Measurements from ENCODE around the gene ACAN. TPM values are rescaled to one million over a fixed set of nuclear protein-coding genes. Genes with fewer than 3 reads are reported as not detected.

ACAN gene
- total RNA-seq, 1 experiment from 2014 or later = 0.50 TPM

DNA sequence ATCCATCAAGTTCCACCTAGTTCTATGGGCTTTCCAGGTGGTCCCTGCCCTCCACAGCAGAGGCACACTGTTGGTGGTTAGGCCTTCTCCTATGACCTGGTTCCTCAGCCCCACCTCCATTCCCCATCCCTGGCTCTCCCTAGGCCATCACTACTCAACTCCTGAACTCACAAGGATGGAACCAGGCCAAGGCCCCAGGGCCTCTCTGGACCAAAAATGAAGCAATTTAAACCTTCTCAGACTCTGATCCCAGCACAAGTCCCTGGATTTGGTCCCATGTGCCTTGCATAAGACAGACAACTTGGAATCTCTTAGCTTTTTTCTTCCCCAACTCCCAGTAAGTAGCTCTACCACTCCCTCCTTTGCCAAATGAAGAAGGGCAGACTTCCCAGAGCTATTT, 14.4 kb upstream of the ACAN start:
- DNase-seq = no peak
- no peak overlapping the region for H4K91ac ChIP-seq (ENCODE audit: insufficient read length, low read depth, low read length)
- H3K36me3 Mint-ChIP-seq (ENCODE audit: insufficient read depth in 1 of 3, low read depth in 3 of 3) = no peaks in the 10 kb centered on the region

More for the DNA sequence above, 14.4 kb upstream of the ACAN start:
- no peaks in the 10 kb centered on the region for H3K9me3 ChIP-seq (ENCODE audit: control insufficient read depth, low read depth, low read length)
- no peak overlapping the region for H3K23ac ChIP-seq (ENCODE audit: insufficient read length, low read depth, low read length)
- no peaks in the 10 kb centered on the region for H3K27me3 ChIP-seq (ENCODE audit: insufficient read depth, low read length)
- H4K20me1 ChIP-seq (ENCODE audit: control insufficient read depth, insufficient read depth, insufficient read length) = no peaks in the 10 kb centered on the region
- no peak overlapping the region for H3K56ac ChIP-seq (ENCODE audit: insufficient read length, low read depth, low read length)
- H4K5ac ChIP-seq (ENCODE audit: insufficient read length, low read depth, low read length) = no peak overlapping the region
- no peak overlapping the region for H4K8ac ChIP-seq (replicated peaks; ENCODE audit: insufficient read length, low read depth, low read length)
- H3T11ph ChIP-seq (ENCODE audit: low read length) = no peak overlapping the region
- no peak overlapping the region for H2BK15ac ChIP-seq (ENCODE audit: low read depth, low read length)
- Mint-ChIP-seq H3K27me3 (ENCODE audit: low read depth) (peaks cover 38% of the 10 kb centered on the region), H3K4me1 (peaks cover 12 to 17% of the 10 kb centered on the region in 2 experiments), H3K27ac (no peak overlapping the region), H3K4me3 (no peak overlapping the region), H3K9me3 (no peaks in the 10 kb centered on the region; a peak in 1 of 5 replicates)
- peaks cover 7% of the 10 kb centered on the region; the same call in 1 of the 2 replicates for H3K4me1 ChIP-seq (ENCODE audit: insufficient read depth, low read length)
- H3K4ac ChIP-seq (ENCODE audit: low read depth, low read length) = no peak overlapping the region
- no peak overlapping the region for H3K9ac ChIP-seq (ENCODE audit: extremely low read depth, insufficient read length, low read length)
- H2AK5ac ChIP-seq (ENCODE audit: insufficient read length, low read length) = no peak overlapping the region
- TF ChIP-seq, protein P1, sequence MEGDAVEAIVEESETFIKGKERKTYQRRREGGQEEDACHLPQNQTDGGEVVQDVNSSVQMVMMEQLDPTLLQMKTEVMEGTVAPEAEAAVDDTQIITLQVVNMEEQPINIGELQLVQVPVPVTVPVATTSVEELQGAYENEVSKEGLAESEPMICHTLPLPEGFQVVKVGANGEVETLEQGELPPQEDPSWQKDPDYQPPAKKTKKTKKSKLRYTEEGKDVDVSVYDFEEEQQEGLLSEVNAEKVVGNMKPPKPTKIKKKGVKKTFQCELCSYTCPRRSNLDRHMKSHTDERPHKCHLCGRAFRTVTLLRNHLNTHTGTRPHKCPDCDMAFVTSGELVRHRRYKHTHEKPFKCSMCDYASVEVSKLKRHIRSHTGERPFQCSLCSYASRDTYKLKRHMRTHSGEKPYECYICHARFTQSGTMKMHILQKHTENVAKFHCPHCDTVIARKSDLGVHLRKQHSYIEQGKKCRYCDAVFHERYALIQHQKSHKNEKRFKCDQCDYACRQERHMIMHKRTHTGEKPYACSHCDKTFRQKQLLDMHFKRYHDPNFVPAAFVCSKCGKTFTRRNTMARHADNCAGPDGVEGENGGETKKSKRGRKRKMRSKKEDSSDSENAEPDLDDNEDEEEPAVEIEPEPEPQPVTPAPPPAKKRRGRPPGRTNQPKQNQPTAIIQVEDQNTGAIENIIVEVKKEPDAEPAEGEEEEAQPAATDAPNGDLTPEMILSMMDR (conservative IDR thresholded peaks at IDR 0.05) = no peak
- H2AFZ ChIP-seq (ENCODE audit: low read length) = no peak overlapping the region
- H3K18ac ChIP-seq (ENCODE audit: insufficient read length, low read depth, low read length) = no peak overlapping the region
- no peak overlapping the region for H2BK120ac ChIP-seq (ENCODE audit: low read depth, low read length, poor library complexity, severe bottlenecking)
- H3K27ac ChIP-seq (ENCODE audit: insufficient read length, low read depth, low read length) = no peak overlapping the region
- no peaks in the 10 kb centered on the region for H3K79me2 ChIP-seq (ENCODE audit: insufficient read depth, low read length)
- H3K79me1 ChIP-seq (ENCODE audit: insufficient read depth, low read depth, low read length, poor library complexity, severe bottlenecking) = no peaks in the 10 kb centered on the region
- no peak overlapping the region for H2BK20ac ChIP-seq (ENCODE audit: low read depth, low read length, poor library complexity, severe bottlenecking)
- no peak overlapping the region for H3K4me2 ChIP-seq (ENCODE audit: insufficient read depth, insufficient read length, low read length)
- no peaks in the 10 kb centered on the region for H3K23me2 ChIP-seq (ENCODE audit: insufficient read length, low read depth, low read length, poor library complexity, severe bottlenecking)
- no peak overlapping the region for H2BK12ac ChIP-seq (ENCODE audit: insufficient read length, low read depth, low read length)
- H2BK5ac ChIP-seq (ENCODE audit: insufficient read length, low read length) = no peak overlapping the region
- no peak overlapping the region for H3K14ac ChIP-seq (ENCODE audit: insufficient read depth, low read length)
